Activated CD8-positive, alpha-beta memory T cell treated with anti-CD3 and anti-CD28 coated beads for 24 hours (primary cell): Measurements from ENCODE around the gene NAA10.

Source experiments
- DNase-seq: peaks from one replicate; pipeline ENCODE4 v3.0.0-alpha.2; 2020

The NAA10 gene

GRCh38 chrX:153948002-153948466 lies 13.2 kb upstream of the NAA10 start:
- no peak for DNase-seq

GRCh38 chrX:153947009-153947769 lies 12.4 kb upstream of the NAA10 start:
- peak; percentile 88 for DNase-seq

- DNase-seq = no peak
These were observed 11.4 kb upstream of the NAA10 start for GRCh38 chrX:153945956-153946943.

GRCh38 chrX:153944800-153945150 lies 9.9 kb upstream of the NAA10 start:
- DNase-seq = no peak

- DNase-seq = no peak
These were observed 9.4 kb upstream of the NAA10 start, which contains the start of gene RENBP for GRCh38 chrX:153944140-153944799. TSS of gene RENBP (minus strand) at chrX:153944643. CDS start at chrX:153944610, 33 bp downstream.

GRCh38 chrX:153941336-153942252 lies 6.8 kb upstream of the NAA10 start:
- DNase-seq = no peak

GRCh38 chrX:153939573-153939972 lies 4.7 kb upstream of the NAA10 start:
- DNase-seq = no peak

- DNase-seq = no peak
These were observed 3.5 kb upstream of the NAA10 start for GRCh38 chrX:153938226-153938786.

GRCh38 chrX:153937056-153937455 lies 2.2 kb upstream of the NAA10 start:
- no peak for DNase-seq

GRCh38 chrX:153935326-153935851 lies 552 bp upstream of the NAA10 start:
- DNase-seq = peak; percentile 81

GRCh38 chrX:153934148-153934761 lies 582 bp downstream of the NAA10 start:
- DNase-seq = no peak

- DNase-seq = no peak
These were observed 1.1 kb downstream of the NAA10 start for GRCh38 chrX:153933748-153934147.

GRCh38 chrX:153932220-153932915 lies 2.5 kb downstream of the NAA10 start:
- DNase-seq = no peak

GRCh38 chrX:153931748-153932147 lies 3.1 kb downstream of the NAA10 start:
- DNase-seq = no peak

- DNase-seq = no peak
These were observed 3.7 kb downstream of the NAA10 start for GRCh38 chrX:153931151-153931550.

GRCh38 chrX:153930011-153930910 lies 4.6 kb downstream of the NAA10 start:
- no peak for DNase-seq

- no peak for DNase-seq
These were observed 5.3 kb downstream of the NAA10 start for GRCh38 chrX:153929576-153929975.

- DNase-seq = no peak
These were observed 6.0 kb downstream of the NAA10 start for GRCh38 chrX:153928846-153929245.
